GM21526 (cell line): ENCODE results near the gene NEDD4L.
A peak's percentile ranks its signal among the peaks of the same experiment; 100 is the strongest.

Experiments
- ATAC-seq: cut with Tn5 transposase; IDR thresholded peaks from one replicate; pipeline ENCODE4 v1.9.1; 2021; ENCODE audit warnings: moderate library complexity; ENCODE audit not compliant: unreplicated experiment, low FRiP score

NEDD4L gene

DNA sequence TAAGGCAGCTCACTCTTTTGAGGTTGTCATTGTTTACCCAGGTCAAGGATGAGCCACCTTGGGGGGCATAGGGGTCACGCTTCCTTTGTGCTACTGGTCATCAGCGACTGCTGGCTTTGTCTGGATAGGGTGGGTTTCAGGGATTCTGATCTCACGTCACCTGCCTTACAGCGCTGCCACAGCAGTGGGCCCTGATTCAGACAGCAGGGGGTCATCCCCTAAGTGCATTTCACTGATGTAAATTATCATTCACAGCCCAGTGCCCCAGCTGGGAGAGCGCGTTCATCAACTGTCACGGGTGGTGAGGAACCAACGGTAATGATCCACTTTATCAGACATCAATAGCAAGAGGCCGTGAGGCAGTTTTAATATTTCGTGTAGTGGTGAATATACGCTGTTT is 291.2 kb downstream of the NEDD4L start:
- no peak for ATAC-seq

DNA sequence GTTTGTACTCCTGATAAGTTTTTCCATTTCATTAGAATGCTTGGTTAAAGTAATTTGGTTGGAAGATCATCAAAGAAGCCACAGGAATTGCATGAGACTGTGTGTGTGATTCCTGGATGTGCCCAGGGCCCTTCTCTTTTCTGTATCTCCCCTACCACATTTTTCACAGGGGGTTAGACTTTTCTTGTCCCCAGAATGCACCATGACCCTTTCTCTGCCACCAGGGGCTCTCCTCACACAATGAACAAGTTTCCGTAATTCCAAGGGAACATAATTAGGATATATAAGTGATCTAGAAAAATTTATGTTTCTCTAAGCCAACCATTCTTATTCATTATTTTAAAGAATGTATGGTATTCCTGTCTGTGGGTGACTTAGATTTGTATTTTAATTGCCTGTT is 291.8 kb downstream of the NEDD4L start:
- no peak for ATAC-seq

DNA sequence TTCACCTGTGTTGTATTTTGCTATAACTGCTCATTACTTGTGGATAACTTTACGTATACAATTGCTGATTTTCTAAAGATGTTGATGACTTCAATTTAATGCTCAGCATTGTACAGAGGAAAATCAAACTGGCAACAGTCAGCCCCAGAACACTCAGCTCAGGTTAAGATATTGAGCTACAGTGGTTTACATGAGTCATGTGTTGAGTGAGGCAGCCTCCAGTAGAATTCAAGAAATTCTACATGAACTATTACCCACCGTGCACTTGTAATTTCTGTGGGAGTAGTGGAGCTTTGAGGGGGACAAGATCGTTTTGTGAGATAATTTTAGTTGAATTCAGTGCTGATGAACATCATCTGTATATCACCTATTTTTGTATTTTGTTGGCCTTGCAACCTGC is 292.6 kb downstream of the NEDD4L start:
- no peak for ATAC-seq

DNA sequence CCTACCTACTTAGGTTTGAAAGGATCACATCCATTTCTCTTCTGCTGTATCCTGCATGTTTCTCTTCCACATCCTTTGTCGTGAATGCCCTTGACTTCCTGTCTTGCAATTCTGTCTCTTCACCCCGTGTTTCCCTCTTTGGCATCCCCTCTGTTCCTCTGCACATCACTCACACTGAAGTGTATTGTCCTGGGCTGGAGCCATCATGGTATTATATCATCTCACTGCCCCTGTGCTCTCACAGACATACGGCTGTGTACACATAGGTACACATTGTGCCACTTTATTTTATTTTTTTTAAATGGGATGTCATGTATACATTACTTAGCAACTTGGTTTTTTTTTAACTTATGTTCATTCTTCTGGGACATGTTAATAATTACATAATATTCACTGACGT is 293.3 kb downstream of the NEDD4L start:
- no peak for ATAC-seq

DNA sequence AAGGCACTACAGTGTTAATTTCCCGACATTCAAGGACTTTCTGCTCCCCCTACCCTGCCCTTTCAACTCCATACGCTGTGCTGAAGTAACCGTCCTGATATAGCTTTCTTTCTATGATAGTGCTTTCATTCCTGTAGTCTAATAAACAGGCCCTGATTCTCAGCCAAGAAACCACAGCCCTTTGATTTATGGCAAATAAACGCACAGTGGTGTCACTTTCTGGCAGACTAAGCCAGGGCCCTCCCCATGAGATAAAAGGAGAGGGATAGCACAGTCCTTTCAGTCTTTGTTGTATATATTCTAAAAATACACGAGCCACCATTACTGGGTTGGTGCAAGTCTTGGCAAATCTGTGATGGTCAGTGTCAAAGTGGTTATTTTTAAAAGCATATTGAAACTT is 293.7 kb downstream of the NEDD4L start:
- no peak for ATAC-seq

DNA sequence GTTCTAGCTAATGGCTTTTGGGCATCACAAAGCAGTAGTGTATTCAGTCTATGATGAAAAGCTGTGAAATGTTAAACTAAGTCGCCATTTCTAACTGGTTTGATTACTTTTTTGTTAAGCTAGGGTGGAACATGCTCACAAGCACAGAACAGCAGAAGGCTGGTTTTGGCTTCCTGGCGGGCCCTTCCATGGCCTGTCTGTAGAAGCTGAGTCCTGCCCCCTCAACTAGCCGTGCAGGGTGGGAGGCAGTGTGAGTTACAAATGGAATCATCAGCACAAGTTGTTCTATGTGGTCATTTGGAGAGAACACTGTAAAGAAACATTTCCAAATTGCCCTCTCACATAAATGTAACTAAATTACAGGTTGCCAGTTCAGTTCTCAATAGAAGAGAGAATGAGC is 294.1 kb downstream of the NEDD4L start:
- ATAC-seq: no peak

DNA sequence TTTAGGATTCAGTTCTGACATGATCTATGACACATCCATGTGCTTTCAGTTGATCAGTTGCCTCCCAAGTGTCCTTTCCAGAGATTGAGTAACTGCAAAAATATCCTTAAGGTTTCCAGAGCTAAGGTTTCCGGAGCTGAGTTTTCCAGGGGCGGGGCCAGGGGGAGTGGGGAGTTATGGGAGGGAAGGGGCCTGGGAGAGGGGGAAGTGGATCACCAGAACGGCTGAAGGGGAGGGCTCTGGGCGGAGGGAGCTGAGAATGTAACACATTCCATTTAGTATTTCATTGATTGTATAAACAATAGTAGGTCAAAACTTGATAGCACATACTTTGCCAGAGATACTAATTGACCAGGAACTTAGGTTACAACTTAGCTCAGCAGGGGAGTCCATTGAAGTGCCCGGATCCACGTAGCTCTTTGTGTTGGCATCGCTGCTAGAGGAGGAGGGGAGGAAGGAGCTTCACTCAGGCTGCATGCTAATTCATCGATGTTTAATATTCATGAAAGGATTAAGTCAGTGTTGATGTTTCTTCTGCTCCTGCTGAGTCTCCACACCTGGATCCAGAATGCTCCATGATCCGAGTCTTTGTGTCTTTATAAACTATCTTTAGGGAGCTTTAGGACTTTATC is 295.1 kb downstream of the NEDD4L start:
- ATAC-seq: no peak

DNA sequence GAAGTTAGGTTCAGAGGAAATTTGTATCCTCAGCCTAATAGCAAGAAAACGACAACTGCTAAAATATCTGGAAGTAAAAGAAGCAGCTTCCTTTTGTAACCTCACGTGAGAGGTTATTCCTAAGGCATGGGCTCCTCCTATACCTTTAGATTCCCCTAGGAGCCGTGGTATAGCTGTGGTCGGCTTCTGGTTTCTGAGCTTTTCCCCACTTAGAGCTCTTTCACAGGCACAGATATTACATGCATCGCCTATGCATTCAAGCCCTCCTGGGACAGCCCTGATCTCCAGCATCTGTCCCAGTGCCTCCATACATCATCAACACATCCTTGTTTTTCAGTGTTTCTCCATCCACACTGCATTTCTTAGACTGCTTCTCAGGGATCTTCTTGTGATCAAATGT is 295.9 kb downstream of the NEDD4L start:
- no peak for ATAC-seq

DNA sequence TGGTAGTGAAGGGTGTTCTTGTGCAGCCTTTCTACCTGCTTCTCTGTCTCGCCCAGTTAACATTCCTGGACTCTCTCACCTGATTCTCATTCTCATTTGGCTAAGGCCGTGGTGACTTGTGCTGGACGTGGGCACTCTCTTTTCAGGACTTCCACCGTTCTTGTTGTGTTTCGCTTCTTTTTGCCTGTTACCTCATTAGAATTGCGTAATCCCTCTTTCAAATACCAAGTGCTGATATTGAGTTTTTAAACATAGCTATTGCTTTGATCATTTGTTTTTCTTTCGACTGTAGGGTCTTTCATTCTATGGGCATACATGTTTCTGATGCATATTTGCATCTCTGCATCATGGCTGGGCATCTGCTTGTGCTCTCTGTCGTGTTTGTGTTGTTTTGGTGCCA is 297.9 kb downstream of the NEDD4L start:
- ATAC-seq: no peak

DNA sequence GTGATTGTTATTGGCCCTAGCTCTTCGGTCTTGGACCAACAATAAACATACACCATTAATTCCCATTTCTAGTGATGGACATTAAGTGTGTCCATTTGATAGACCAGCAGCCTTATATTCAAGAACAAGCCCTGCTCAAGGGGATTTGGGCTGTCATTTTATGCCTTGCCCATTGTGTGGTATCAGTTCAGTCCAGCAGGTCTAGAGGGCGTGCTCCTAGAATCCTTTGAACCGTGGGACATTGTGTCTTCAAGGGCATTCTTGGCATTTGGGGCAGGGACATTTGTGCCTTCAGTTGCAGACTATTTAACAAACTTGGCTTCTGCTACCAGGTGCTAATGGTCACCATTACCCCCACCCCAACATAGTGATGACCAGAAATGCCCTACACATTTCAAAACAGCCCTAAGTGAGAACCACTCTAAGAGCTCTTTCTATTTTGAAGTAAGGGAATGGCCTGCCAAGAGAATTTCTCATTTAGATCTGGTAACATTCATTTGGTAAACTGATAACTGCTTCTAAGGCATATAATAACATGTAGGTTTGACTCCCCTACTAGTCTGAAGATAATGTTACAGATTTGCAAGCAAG is 300.1 kb downstream of the NEDD4L start:
- no peak for ATAC-seq

DNA sequence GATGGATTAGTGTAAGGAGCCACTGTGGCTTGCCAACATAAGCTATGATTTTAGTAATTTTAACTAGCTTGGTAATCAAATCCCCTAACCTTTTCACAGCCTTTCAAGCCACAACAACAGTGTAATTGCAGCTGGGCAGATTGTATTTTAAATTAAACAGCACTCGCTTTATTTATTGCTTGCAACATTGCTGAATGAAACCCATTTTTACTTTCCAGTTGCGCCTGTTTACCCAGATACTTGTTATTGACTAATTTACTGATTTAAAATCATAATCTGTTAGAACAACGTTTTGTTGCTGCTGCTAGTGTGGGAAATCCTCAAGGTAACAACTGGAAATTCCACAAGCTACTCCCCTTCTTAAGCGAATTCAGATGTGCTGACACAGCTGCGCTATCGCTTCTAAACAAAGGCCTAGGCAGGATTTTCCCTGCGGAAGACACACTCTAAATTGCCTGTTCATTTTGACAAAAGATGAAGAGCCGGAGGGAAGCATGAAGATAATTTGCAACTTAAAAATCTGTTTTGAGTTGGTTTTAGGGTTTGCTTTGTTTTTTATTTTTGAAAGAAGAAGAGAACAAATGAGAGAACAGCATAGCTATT is 300.9 kb downstream of the NEDD4L start:
- no peak for ATAC-seq

DNA sequence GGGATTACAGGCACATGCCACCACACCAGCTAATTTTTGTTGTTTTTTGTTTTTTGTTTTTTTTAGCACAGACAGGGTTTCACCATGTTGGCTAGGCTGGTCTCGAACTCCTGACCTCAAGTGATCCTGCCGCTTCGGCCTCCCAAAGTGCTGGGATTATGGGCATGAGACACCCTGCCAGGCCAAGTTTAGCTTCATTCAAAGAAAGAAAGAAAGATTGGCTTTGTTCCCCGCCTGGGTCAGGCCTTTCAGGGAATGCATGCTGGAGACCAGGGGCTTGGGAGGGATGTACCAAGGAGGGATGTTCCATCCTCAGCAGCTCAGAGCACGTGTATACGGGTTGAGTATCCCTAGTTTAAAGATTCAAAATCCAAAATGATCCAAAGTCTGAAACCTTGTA is 301.8 kb downstream of the NEDD4L start:
- no peak for ATAC-seq

DNA sequence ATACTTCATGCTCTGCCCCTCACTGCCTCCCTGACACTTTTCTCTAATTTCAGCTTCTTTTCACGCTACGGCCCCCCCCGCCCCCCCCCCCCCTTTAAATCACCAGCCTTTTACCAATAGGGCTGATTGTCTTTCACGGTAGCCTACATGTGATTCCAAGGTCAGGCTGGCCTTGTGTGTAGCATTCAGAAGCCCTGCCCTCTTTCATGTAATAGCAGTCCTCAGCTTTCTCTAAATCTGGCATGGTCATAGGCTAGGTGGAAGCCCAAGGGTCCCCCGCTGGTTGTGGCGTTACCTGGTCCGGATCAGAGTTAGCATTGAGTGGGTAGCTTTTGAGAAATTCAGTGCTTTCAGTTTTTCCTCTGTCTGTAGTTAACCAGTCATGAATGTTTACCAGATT is 303.1 kb downstream of the NEDD4L start:
- no peak for ATAC-seq

DNA sequence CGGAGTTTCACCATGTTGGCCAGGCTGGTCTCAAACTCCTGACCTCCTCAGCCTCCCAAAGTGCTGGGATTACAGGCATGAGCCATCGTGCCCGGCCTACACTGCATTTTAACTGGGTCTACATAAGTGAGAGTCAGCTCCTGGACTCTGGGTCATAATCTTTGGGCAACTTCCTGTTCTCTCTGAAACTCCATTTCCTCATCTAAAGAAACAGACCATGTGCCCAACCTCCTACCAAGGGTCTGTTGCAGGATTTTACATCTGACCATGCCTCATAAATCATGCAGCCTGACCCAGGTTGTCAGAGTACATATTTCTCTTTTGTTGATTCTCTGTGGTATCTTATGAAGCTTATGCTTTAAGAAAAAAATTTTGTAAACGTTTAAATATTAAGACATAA is 304.5 kb downstream of the NEDD4L start:
- no peak for ATAC-seq

DNA sequence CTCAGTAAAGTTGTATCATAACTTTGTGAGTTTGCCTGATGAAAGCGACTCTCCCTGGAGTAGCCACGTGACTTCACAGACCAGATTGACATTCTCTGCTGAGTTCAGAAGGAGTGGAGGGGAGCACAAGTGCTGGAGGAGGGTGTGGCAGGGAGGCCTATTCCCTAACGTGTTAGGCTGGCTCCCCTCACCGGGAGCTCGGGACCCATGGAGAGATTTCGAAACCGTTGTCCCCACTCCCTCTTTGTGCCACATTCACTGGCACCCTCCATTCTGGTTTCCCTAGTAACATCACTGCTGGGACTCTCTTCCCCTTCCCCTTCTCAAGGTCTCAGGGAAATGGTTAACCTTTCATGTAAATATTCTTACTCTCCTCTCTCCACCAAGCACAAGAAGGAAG is 304.9 kb downstream of the NEDD4L start:
- ATAC-seq: no peak

DNA sequence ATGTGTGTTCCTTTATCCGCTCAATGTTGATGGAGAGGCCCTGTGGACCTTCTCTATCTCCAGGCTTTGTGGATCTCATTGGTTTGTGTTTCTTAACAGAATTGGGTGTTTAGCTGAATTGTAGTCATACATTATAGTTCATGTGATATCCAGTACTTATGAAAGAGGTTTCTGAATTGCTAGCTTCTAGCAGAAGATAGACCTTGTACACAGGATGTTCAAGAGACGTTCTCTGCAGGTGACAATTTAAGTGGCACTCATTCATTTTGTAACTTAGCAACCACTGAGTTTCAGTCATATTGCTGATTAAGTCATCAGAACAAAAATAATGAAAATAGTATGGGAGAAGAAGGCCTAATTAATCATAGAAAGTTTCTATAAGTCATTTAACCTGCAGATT is 305.6 kb downstream of the NEDD4L start:
- ATAC-seq: peak; percentile 51

DNA sequence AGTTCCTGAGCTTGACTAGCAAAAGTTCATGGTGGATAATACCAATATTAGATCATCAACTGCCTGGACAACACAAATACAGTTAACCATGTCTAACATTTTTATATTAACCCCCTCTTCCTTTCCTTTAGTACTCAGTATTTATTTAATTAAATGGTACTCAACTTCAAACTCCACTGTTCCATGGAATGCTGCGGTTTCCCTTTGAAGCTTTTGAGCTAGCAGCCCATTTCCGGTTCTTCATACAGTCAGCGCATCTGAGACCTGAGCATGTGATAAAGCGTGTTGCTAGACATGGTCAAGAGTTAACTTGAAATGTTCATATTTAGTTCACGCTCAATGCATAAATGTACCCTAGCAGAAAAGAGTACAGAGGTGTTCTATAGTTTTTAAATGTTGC is 306.5 kb downstream of the NEDD4L start:
- no peak for ATAC-seq

DNA sequence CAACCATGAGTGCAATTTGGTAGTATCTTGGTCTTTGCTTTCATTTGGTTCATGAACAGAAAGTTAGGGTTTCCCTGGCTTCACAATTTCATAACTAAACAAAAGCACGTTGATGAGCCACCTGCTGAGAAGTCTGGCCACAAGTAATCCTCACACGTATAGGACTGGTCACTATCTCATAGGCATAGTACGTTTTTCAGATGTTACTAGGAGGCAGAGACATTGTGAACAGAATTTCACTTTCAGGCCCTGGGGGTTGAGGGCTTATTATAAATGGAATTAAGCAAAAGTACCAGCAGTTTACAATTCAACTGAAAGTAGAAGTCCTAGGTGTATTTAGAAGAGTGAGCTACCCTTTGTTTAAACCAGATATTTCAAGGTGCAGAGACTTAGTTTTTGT is 307.8 kb downstream of the NEDD4L start:
- ATAC-seq: no peak

DNA sequence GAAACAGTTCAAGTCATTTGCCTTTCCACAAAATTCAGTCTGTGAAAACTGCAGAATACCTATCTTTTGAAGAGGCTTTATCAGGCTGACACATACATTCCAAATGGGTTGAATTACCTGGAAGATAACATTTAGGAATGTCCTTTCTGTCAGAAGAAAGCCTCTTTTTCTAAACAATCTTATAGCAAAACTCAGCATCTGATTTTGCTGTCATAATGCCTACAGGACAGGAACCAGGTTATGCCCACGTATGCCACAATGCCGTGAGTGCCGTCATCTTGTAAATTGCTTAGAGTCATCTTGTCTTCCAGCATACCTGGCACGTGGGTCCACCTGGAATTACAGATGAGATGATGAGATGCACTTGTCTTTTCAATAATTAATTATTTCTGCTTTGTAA is 309.6 kb downstream of the NEDD4L start:
- no peak for ATAC-seq

DNA sequence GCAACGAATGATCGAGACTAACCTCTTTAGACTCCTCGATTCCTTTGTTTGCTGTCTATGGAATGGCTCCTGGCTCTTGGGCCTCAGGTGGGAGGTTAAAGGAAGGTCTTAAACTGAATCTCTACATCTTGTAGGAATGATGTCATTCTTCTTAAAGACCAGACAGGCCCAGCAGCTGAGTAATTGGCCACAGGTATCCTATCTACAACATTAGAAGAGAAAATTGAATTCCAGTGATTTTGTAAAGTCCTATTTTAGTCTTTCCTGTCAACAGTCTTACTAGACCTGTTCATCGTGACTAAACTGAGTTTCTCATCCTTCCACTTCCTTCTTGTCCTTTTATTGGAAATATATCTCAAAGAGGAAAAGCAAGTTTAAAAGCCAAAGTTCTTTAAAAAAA is 310.0 kb downstream of the NEDD4L start:
- no peak for ATAC-seq

DNA sequence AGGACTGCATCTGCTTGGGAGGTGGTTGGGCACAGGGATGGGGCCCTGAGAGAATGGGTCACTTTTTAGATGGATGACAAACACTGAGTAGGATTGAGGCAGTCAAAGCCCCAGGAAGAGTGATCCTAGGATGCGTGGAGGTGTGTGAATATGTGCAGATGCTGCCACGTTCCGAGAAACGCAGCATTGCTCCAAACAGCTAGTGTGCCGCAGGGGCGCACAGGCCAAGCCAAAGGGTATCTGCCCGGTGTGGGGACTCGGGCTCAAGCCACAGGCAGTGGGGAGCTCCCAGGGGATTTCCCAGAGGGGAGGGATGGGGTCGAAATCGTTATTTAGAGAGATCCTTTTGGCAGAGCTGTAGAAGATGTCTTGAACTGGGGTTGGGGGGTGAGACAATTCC is 310.8 kb downstream of the NEDD4L start:
- no peak for ATAC-seq

DNA sequence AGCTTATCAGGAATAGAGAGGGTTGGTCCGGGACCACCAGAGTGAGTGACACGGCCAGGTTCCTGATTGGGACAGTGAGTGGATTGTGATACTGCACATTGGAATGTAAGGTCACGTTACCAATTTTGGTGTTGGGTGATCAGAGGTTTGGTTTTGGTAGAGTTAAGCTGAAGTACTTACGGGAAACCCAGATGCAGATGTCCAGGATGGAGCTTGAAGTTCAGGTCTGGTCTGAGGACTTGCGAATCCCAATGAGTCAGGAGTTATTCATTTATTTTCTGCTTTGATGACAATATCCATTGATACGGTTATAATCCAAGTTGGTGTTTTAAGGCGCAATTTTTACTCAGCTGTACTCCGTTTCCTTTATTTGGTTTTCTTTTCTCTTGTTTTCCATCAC is 311.2 kb downstream of the NEDD4L start:
- no peak for ATAC-seq
